Measurements from ENCODE around the gene BTG2.

The BTG2 gene

DNA sequence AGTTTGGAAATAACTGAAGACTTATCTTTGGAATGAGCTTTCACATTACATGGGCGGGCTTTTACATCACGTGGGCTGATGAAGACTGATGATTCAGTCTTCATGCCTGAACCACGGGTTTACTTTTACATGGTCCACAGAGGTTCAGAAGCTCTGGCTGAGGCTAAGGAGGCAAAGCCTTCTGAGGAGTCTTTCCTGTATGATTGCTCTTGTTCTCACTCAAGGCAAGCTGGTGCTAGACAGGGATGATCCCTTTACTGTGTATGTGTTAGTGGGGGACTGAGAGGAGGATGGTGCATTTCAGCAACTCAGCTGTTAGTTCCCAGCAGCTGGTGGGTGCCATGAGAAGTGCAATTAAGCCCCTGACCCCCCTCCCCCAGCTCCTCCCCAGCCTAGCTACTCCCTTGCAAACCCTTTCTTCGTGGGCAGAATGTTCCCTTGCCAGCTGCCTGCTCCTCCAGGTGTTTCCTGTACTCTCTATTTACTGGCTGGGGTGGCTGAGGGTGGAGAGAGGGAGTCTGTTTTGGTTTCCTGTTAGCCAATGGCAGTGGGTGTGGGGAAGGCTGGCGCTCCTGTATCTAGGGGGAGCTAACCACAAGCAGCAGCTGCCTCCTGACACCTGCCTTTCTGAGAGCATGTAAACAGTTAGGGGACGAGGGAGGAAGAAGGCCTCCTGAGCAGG, 15.4 kb downstream of the BTG2 start:
- peak; percentile 96 for DNase-seq

DNA sequence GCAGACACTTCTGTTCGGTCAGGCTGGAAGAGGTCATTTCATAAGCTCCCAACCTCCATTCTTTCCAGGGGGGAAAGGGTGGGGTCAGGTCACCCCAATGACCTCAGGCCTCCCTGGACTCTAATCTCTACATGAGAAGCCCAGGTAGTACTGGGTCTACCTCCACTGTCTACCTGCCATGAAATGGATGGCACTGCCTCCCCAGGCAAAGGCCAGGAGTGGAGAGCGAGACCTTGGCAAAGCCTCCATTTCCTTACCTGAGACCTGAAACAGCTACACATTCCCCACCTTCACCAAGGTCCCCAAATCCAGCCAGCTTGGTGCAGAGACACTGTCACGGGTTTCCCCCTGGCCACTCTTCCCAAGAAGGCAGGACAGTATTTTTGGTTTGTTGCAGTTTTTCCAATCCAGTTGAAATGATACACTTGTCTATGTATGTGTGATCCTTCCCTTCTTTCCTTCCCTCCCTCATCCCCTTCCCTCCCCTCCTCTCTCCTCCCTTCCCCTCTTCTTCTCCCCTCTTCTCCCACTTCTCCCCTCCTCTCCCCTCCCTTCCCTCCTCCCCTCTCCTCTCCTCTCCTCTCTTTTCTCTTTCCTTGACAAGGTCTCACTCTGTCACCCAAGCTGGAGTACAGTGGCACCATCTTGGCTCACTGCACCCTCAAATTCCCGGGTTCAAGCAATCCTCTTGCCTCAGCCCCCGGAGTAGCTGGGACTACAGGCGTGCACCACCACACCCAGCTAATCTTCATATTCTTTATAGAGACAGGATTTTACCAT, 16.1 kb downstream of the BTG2 start:
- DNase-seq: no peak

DNA sequence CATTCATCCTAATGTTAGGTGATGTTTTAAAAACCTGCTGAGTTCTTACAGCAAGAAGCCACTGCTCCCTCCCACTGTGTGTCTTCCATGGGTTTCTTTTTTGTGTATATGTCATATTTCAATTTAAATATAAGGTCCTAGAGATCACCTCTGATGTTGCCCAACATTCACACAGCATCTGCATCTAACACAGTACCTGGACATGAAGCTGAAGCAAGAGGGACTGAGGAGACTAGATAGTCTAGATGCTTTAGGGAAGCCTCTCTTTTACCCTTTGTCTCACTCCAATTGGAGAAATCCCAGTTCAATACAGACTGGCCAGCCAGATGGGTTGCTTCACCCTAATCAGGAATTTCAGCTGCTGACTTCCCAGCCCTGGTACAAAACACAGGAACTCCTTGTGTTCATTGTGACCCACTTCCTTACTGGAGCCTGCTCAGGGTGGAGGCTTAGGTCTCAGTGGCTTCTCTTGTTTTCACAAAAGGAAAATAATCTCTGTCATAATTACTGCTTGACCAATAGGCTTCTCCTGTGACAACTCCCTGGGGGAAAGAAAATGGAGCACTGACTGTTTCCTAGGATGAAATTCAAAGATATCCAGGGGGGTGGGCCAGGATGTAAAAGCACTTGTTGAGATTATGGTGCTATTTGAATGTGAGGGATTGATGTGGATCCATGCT, 17.3 kb downstream of the BTG2 start:
- no peak for DNase-seq

DNA sequence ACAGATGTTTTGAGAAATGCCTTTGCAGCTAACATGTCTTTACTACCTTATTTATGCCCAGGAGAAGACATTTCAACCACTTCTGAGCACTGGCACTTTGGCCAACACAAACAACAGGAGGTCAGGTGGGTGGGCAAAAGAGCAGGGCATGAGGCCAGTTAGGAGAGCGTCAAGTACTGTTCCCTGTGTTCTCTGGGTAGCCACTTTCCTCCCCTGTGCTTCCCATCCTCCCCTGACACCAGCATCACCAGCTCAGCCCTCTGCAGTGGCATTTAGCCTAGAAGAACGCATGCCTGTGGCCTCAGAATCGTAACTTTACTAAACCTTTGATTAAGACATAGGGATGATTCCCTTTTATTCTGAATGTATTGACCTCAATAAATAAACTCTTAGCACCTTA, 18.3 kb downstream of the BTG2 start:
- no peak for DNase-seq

DNA sequence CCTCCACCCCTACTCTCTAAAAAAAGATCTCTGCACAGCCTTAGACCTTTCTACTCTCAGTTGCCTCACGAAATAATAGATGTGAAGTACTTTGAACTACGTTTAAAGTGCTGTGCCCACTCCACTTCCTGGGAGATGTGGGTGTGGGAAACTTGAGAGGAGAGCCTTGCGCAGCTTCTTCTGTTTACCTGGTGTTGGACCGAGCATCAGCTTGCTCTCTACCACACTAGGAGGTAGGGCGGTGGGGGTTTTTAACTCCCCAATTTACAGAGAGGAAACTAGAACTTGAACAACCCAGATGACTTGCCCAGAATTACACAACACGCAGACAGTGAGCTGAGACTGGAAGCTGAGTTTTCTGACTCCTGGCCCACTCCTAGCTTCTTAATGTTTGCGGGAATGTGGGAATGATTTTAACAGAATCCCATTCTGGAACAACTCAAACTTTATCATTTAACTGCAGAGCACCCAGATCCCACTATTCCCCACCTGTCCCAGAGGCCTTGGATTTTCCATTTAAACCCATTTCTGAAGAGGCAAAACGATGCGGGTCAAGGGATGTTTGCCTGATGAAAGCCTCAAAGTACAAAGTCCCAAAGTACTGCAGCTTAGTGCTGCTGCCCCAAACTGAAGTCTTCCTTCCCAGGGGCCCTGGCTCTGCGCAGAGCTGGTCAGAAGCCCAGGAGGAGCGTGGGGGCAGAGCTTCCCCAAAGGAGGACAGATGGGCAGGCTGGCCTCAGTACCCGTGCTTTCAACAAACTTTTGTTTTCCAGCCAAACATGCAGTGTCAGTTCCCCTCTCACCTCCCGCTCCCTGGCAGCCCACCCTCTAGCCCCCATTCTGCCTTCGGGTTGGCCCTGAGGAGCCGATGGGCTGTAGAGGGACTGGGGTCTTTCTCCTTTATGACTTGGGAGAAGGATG, 19.0 kb downstream of the BTG2 start:
- peak; percentile 63 for DNase-seq

DNA sequence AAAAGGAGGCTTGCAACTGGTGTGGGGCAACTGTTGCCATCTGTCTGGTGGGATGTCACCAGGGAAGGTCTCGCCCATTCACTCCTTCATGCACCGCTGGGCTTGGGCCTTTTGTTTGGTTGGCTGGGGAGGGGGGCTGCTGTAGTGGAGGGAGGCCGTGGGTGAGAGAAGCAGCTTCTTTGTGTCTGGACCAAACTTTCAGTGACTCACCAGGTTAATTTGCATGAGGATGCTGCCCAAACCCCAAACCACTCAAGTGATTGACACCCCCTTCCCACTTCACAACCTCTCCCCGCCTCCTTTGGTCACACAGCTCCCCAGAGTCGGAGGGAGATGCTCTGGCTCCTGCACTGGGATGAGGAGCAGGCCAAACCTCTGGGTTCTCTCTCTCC, 19.7 kb downstream of the BTG2 start:
- DNase-seq: peak; percentile 73

DNA sequence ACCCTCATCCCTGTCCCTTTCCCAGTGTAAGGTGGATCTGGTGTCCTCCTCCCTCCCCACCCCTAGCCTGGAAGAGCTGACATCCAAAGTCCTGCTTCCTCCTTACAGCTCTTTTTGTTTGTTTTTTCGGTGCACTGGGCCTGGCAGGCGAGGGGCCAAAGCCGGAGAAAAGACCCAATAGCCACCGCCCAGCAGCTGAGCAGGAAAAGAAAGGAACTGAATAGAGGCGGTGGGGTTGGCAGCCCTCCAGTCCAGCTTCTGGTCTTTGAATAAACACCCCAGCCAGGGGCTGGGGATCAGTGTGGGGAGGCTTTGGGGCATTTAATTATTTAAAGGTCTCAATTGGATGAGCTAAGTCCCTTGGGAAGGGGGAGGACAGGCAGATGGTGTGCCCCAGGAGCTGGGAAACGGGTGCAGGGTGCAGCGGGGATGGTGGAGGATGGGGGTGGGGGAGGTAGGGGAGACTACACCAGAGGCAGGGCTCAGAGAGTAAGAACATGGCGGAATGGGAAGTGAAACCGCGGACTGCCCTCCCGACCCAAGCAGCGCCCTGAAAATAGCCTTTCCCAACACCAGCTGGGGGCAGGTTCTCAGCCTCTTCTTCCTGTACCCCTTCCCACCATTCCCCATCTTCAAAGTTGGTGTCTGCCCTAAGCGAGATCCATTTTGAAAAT, 20.2 kb downstream of the BTG2 start:
- peak; percentile 69 for DNase-seq

DNA sequence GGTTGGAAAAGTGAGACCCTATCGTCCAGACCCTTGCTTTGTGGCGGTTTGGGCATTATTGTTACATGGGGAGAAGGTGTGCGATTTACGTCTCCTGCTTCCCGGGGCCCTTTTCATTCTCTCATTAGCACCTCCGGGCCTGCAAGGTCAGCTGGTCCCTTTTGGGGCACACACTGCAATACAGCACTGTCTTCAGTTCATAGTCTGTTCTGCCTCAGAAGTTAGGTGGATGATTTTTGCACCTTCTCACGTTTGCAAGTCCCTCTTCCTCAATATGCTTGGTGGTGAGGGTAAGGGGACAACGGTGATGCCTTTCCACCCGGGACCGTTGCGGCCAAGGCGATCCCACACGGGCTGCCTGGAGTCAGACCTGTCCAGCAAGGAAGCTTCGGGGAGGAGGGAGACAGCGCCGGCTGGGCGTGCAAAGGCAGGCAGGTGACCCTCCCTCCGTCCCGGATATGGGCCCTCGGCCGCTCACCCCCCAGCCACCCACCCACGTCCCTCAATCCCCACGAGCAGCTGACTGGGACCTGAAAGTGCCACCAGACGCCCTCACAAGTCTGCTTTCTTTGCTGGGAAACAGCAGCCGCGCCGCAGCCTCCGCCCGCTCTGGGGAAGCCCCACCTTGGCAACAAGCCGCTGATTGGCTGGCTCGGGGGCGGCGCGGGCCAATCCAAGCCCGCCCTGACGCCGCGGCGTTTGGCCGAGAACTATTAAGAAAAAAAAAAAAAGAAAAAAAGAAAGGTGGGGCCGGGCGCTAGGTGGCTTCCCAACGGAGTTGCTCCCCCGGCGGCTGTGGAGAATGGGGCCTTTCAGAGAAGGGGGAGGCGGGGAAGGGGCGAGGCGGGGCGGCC, 21.7 kb downstream of the BTG2 start:
- DNase-seq: peak; percentile 90

DNA sequence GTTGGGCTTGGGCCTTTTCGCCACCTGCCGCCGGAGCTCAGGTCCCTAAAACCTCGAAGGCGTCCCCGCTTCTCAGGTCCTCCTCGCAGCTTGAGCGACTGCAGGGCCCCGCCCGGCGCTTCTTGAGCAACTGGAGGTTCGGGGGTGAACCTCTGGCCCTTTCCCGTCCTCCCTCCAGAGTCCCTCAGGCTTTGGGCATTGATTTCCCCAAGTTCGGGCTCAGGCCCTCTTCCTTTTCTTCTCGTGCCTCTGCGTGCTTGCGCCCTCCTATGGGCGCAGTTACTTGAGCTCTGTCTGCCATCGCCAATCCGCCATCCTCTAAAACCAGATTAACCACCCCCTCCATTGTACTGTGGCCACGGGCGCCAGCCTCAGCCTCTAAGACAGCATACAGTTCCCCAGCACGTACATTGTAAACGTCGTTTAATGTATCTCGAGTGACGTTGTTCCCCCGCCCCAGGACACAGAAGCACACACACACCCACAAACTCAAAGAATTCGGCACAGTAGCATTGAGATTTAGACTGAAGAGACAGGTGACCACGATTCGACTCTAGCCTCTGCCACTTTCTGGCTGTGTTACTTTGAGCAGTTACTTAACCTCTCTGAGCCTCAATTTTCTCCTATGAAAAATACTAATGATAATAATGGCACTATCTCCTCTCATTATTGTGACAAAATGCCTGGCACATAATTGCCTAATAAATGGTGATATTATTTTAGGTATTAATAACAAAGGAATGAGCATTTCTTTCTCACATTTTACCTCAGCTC, 22.6 kb downstream of the BTG2 start:
- DNase-seq: no peak

DNA sequence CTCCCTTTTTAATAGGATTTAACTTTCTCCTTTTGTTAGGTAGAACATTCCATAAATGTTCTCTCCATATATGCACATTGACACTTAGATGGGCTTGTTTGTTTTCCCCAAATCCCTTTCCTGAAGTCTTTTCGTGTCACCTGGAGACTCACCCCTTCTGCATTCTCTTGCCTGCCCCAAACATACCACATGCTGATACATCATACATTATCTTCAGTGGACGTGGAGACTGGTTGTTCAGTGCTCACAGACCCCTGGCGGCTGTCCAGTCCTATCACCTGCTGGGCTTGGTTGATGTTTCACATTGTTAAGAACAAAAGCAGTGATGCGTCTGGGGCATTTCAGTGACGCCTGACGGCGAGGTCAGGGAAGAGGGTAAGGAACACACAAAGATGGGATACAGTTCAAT, 23.4 kb downstream of the BTG2 start:
- peak; percentile 26 for DNase-seq

DNA sequence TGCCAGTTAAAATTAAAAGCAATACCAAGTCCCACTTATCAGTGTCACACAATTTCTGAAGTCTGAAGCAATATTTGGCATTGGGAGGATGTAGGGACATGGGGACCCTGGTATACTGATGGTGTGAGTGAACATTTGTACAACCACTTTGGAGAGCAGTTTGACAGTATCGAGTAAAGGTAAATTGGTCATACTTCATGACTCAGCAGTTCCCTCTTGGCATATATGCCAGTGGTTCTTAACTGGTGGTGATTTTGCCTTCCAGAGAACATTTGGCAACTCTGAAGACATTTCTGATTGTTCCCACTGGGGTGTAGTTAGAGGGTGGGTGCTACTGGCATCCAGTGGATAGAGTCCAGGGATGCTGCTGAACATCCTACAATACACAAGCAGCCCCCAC, 25.9 kb downstream of the BTG2 start:
- DNase-seq: no peak

DNA sequence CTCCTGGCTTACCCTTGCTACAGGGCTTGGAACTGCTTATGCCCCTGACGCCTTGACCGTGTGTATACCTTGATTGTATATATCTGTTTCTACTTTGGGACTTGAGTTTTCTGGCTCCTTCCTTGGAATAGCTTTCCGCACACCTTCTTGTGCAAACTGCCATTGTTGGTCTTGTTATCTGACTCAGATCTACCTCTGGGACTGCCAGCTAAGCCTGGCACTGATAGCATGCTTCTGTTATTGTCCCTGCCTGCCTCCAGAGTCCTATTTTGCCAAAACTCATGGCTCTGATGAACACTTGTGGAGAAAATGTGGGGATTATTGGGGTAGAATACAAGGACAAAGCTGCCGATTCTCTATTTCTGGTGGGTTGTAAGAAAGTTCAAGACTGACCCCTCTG, 30.2 kb downstream of the BTG2 start:
- DNase-seq: no peak

DNA sequence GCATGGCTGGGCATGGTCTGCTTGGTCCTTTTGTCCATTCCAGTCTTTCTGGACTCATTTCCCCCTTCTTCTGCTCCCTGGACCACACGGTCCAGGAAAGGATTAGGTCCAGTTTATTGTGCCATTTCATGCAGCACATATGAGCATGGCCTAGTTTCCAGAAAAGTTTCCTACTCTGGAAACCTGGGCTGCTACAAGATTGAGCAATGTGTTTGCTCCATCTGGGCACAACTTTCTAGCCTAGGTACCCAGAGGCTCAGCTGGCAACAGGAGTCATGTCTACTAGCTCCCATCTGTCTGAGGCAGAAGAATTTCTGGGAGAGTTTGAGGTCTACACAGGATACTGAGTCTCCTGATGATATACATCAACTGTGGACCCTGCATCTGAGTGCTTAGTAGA, 30.8 kb downstream of the BTG2 start:
- DNase-seq: no peak

DNA sequence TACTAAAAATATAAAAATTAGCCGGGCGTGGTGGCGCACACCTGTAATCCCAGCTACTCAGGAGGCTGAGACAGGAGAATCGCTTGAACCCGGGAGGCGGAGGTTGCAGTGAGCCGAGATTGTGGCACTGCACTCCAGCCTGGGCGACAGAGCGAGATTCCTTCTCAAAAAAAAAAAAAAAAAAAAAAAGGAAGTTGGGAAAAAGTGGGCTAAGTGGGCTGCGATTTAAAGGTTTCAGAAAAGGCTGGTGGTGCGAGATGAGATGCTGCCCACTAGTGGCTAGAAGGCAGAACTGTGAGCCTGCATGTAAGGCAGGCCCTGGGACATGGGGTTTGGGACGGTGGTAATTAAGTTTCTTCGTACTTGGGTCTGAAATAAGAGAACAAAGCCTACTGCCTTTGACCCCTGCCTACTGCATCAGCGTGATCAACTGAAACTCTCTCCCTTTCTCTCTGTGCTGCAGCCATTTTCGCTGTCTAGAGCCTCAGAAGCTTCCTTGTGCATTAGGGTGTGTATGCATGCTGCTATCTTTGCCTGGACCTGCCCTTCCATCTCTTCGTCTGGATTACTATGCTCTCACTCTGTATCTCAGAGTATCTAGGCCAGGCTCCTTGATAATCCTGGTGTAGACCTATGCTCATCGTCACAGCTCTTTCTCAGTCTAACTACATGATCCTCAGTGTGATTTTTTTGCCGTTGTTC, 33.2 kb downstream of the BTG2 start:
- DNase-seq: no peak

DNA sequence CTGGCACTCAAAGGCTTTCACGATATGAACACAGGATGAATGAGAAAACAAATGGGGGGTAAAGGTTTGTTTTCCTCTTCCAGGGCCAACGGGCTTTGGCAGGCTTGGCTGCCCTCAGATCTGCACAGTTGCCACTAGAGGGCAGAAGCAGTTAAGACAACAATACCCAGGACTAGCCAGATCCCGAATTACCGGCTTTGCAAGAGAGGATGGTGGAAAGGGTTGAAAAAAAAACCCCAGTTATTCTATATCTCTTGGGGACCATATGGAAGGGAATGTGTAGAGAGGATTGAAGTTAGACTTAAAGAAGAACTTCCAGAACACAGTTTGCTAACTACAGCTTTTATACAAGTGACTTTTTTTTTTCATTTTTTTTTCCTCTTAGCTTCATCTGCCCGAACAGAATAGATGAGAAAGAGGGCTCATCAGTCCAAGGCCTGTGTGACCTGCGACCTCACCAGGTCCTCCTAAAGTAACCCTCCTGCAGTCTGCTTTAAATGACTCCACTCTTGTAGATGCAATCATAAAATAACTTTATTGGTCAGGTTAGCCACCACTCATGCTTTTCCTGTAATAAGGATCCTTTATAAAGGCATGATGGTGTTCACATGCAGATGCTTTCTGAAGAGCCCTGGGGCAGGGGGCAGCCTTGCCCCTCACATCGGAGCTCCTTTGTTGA, 34.9 kb downstream of the BTG2 start:
- peak; percentile 43 for DNase-seq

DNA sequence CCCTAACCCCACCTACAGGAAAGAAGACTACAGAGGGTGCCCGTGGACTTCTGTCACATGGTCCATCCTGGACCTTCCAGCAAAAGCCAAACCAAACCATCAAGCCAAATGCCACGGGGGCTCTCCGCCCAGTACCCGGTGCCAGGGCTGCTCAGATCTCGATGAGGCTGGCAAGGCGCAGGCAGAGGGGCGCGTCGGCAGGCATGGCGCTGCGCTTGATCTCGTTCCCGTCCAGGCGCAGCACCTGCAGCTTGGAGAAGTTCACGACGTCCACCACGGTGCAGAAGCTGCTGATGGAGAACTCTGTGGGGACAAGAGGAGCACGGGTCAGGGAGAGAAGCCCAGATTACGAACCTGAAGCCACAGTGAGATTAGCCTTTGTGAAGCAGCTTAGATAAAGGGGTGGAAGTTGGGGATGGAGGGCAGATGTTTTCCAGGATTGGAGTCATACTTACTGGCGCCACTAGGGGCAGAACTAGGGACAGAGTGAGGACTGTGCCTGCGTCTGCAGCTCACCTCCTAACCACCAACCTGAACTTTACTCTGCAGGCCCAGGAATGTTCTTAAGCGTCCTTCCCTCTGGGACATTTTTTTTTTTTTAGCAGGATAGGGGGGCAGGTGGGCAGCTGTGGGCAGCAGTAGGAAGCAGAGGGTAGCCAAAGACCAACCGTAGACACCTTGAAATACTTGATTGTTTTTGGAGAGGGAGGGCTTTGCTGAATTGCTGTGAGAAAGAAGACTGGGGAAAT, 37.0 kb downstream of the BTG2 start:
- DNase-seq: no peak

DNA sequence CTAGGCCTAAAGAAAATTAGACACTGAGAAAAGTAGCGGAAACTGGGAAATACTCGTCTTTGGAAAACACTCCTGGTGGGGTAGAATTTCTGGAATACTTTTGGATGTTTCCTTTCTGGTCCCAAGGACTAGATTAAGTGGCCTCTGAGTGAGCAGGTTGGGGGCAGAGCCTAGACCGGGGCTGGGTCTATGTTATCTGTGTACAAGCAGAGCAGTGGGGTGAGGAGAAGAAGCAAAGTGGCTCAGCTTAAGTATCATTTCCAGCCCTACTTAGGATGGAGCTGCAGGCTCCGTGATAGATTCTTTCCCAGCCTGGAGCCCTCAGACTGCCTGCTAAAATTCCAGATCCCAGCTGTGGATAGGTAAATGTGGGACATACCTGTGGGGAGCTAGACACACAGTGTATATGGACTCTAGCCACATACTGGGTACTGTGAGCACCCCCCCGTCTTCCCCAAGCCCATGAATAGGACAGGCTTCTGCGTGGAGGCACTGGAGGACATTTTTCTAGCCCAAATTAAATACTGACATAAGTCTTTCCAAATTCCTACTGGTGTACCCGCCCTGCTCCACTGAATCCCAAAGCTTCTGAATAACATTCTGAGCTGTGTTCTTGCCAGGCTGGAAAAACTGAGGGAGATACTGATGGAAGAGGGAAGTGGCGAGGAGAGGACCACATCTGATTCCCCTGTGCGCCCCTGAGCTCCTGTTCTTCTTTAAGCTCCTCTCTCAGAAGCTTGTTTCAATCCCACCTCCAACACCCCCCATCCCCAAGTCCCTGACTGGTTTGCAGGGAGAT, 38.8 kb downstream of the BTG2 start:
- DNase-seq: no peak

Measured in DMS79 (cell line).